HEK293T (cell line): ENCODE data around the gene RAB11FIP3.

ENCODE experiments used
- CTCF ChIA-PET: fragments of 350-600 bp; formaldehyde crosslinking; extraction: SDS; loops from one replicate; lab custom pipeline; 2021; ENCODE audit warnings: antibody characterized with exemption, inconsistent platforms; lab: Yijun Ruan, JAX
- POLR2A ChIA-PET: fragments of 350-600 bp; formaldehyde crosslinking; extraction: SDS; loops from one replicate; lab custom pipeline; 2020; ENCODE audit warnings: antibody characterized with exemption, inconsistent platforms; lab: Yijun Ruan, JAX
- DNase-seq: peaks from one replicate; pipeline ENCODE4 v3.0.0; 2012; ENCODE audit warnings: mixed read lengths; ENCODE audit errors: extremely low spot score
- ARNT ChIP-seq: fragments of 450-650 bp; IDR thresholded peaks from 2 replicates; pipeline ENCODE4 v1.6.1; 2017; ENCODE audit warnings: mild to moderate bottlenecking
- BHLHE40 ChIP-seq: fragments of 450-650 bp; IDR thresholded peaks from 2 replicates; pipeline ENCODE4 v1.6.1; 2016; ENCODE audit warnings: mild to moderate bottlenecking, moderate library complexity, borderline replicate concordance
- CTBP1 ChIP-seq: fragments of 450-650 bp; IDR thresholded peaks from 2 replicates; pipeline ENCODE4 v1.6.1; 2016; ENCODE audit warnings: borderline replicate concordance
- ELF4 ChIP-seq: fragments of 450-650 bp; IDR thresholded peaks from 2 replicates; pipeline ENCODE4 v1.6.1; 2017; ENCODE audit warnings: antibody characterized with exemption
- FOXA1 ChIP-seq: fragments of 450-650 bp; IDR thresholded peaks from 2 replicates; pipeline ENCODE4 v1.6.1; 2016; ENCODE audit warnings: mild to moderate bottlenecking
- FOXK2 ChIP-seq: fragments of 450-650 bp; IDR thresholded peaks from 2 replicates; pipeline ENCODE4 v1.6.1; 2016; ENCODE audit warnings: mild to moderate bottlenecking
- FOXM1 ChIP-seq: fragments of 450-650 bp; IDR thresholded peaks from 2 replicates; pipeline ENCODE4 v1.6.1; 2017; ENCODE audit warnings: mild to moderate bottlenecking, borderline replicate concordance
- HDGF ChIP-seq: fragments of 450-650 bp; IDR thresholded peaks from 2 replicates; pipeline ENCODE4 v1.6.1; 2017; ENCODE audit warnings: antibody characterized with exemption, borderline replicate concordance
- L3MBTL2 ChIP-seq: fragments of 450-650 bp; conservative IDR thresholded peaks from 2 replicates; pipeline ENCODE4 v1.6.1; 2016; ENCODE audit warnings: mild to moderate bottlenecking
- LEF1 ChIP-seq: fragments of 450-650 bp; IDR thresholded peaks from 2 replicates; pipeline ENCODE4 v1.6.1; 2017; ENCODE audit warnings: mild to moderate bottlenecking, borderline replicate concordance
- NFRKB ChIP-seq: fragments of 450-650 bp; IDR thresholded peaks from 2 replicates; pipeline ENCODE4 v1.6.1; 2016; ENCODE audit warnings: mild to moderate bottlenecking, moderate library complexity
- PKNOX1 ChIP-seq: fragments of 450-650 bp; IDR thresholded peaks from 2 replicates; pipeline ENCODE4 v1.6.1; 2016
- SP1 ChIP-seq: fragments of 450-650 bp; IDR thresholded peaks from 2 replicates; pipeline ENCODE4 v1.6.1; 2017
- SUZ12 ChIP-seq: fragments of 450-650 bp; IDR thresholded peaks from 2 replicates; pipeline ENCODE4 v1.6.1; 2016; ENCODE audit warnings: mild to moderate bottlenecking
- TARDBP ChIP-seq: fragments of 450-650 bp; IDR thresholded peaks from 2 replicates; pipeline ENCODE4 v1.6.1; 2016
- ZNF384 ChIP-seq: fragments of 450-650 bp; IDR thresholded peaks from 2 replicates; pipeline ENCODE4 v1.6.1; 2016

RAB11FIP3 gene

GRCh38 chr16:525520-526180 lies 100.2 kb downstream of the RAB11FIP3 start:
- CTCF ChIA-PET = no interaction called here
- DNase-seq = no peak
- POLR2A ChIA-PET = interaction anchor here (0.8 to 1.4 kb wide), 7 partner anchors 8 to 63 kb away, joined by 3 to 4 read pairs (median 3); no protein-coding TSS in a partner anchor
- TF ChIP-seq L3MBTL2 (no peak), NFRKB (no peak), SP1 (no peak), FOXM1 (no peak), ELF4 (no peak), PKNOX1 (no peak), TARDBP (no peak), ZNF384 (no peak), BHLHE40 (no peak), FOXK2 (no peak), HDGF (no peak), SUZ12 (no peak), ARNT (no peak), CTBP1 (no peak), FOXA1 (no peak)

- no peak for DNase-seq
- TF ChIP-seq TARDBP (no peak), L3MBTL2 (peak; percentile 81)
- ChIA-PET POLR2A (interaction anchor here (0.8 to 1.4 kb wide), 11 partner anchors 9 to 111 kb away, joined by 3 to 5 read pairs (median 3); no protein-coding TSS in a partner anchor), CTCF (no interaction called here)
Measured at GRCh38 chr16:526181-527014, 100.9 kb downstream of the RAB11FIP3 start.

GRCh38 chr16:527015-527903 lies 101.8 kb downstream of the RAB11FIP3 start, which contains the start of gene CAPN15:
Gene CAPN15 (plus strand): TSS chr16:527712. CDS start chr16:546839, 19,127 bp downstream.
- ChIA-PET CTCF (no interaction called here), POLR2A (interaction anchor here (0.6 to 1.4 kb wide), 9 partner anchors 9 to 110 kb away, joined by 3 to 5 read pairs (median 3); no protein-coding TSS in a partner anchor)
- DNase-seq = peak; percentile 87
- TF ChIP-seq FOXK2 = no peak
- TF ChIP-seq NFRKB = no peak
- TF ChIP-seq SP1 = no peak
- TF ChIP-seq CTBP1 = no peak
- TF ChIP-seq FOXM1 = no peak
- no peak for TF ChIP-seq PKNOX1
- TF ChIP-seq HDGF = no peak
- TF ChIP-seq SUZ12 = no peak
- peak; percentile 70; the same call in 1 of the 2 replicates for TF ChIP-seq TARDBP
- TF ChIP-seq ZNF384 = no peak
- peak; percentile 52; the same call in 1 of the 2 replicates for TF ChIP-seq ELF4
- TF ChIP-seq ARNT = no peak
- TF ChIP-seq L3MBTL2 = peak; percentile 61
- no peak for TF ChIP-seq LEF1
- no peak for TF ChIP-seq BHLHE40
- no peak for TF ChIP-seq FOXA1

GRCh38 chr16:528111-529011 lies 102.9 kb downstream of the RAB11FIP3 start:
- no peak for DNase-seq
- ChIA-PET POLR2A (interaction anchor here (0.7 to 1.2 kb wide), 2 partner anchors 41 to 108 kb away, joined by 3 read pairs; no protein-coding TSS in a partner anchor), CTCF (no interaction called here)
- TF ChIP-seq FOXK2 (no peak), BHLHE40 (no peak), L3MBTL2 (peak; percentile 71)

- CTCF ChIA-PET = no interaction called here
- no peak for DNase-seq
- POLR2A ChIA-PET = interaction anchor here (0.7 to 1.2 kb wide), 2 partner anchors 40 to 108 kb away, joined by 3 read pairs; no protein-coding TSS in a partner anchor
- TF ChIP-seq ARNT (no peak), L3MBTL2 (0 out of 2 replicates have a peak, but pooled peaks have one; percentile 25)
Measured at GRCh38 chr16:529012-529575, 103.6 kb downstream of the RAB11FIP3 start.
